ENCODE data around the gene COL13A1.

Gene COL13A1

GRCh38 chr10:69892406-69892805 lies 90.7 kb downstream of the COL13A1 start:
- no peak for DNase-seq

DNA sequence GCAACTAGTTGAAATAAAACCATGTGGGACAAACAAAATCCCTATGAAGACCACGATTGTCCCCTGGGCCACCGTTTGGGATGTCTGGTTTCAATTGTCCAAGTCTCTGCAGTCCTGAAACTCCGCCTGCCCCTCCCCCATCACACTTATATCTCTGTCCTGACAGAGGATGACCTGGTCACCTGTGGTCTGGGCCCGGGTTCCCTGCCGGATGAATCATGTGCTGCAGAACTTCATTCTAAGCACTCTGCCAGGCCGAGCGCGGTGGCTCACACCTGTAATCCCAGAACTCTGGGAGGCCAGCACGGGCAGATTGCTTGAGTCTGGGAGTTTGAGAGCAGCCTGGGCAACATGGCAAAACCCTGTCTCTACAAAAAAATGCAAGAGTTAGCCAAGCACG lies 91.1 kb downstream of the COL13A1 start:
- DNase-seq = no peak

DNA sequence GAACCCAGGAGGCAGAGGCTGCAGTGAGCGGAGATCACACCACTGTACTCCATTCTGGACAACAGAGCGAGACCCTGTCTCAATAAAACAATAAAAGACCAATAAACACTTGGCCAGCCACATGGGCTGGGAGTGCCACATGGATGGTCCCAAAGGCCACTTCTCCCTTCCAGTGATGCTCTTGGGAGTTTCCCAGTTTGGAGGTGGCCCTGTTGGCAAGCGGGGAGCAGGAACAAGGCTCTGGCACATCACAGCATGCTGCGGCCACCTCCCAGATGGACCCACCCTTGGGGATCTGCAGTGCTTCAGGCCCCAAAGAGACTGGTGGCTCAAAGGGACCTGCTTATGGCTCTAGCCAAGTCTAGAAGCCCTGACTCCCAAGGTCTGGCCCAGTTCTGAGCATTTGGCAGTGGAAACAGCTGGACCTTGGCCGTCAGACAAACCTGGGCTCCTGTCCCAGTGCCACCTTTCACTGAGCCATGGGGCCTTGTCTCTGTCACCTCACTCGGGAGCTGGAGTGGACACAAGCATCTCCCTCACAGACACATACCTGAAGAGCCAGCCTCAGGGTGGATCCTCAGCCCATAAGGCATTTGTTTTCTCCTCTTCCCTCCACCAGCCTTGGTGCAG lies 91.7 kb downstream of the COL13A1 start:
- DNase-seq = no peak

DNA sequence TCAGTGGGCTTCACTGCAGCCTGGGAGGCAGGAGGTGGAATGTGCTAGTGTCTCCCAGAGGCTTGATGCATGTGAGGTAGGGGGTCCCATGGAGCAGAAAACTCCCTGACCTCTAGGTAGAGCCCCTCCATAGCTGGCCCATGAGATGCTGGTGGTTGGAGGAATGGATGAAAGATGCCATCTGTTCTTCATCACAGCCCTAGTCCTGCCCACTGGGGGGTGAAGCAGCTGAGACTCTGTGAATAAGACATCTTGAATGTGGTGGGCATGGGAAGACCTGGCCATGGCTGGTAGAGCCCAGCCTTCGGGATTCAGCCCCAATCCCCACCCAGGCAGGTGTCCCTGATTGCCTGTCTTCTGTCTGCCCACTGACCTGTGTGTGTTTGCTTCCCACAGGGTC lies 92.5 kb downstream of the COL13A1 start:
- DNase-seq = no peak

DNA sequence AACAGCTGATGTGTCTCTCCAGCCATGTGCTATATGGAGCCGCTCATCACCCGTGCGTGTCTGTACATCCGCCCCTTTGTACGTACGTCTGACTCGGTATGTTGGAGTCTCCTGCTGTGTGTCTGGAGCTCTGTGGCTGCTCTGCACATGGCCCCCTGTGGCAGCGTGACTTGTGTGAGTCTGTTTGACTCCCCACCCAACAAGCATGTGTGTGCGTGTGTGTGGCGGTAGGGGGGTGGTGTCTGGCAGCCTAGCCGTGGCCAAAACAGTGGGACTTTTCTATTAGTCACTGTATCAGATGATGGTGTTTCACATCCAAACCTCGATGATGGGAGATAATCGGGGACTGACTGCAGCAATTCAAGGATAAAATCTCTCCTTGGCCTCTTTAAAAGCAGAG lies 94.1 kb downstream of the COL13A1 start:
- DNase-seq = no peak

GRCh38 chr10:69896606-69897231 lies 95.0 kb downstream of the COL13A1 start:
- DNase-seq = no peak

GRCh38 chr10:69897432-69897831 lies 95.7 kb downstream of the COL13A1 start:
- DNase-seq = no peak

GRCh38 chr10:69897999-69898398 lies 96.3 kb downstream of the COL13A1 start:
- no peak for DNase-seq

DNA sequence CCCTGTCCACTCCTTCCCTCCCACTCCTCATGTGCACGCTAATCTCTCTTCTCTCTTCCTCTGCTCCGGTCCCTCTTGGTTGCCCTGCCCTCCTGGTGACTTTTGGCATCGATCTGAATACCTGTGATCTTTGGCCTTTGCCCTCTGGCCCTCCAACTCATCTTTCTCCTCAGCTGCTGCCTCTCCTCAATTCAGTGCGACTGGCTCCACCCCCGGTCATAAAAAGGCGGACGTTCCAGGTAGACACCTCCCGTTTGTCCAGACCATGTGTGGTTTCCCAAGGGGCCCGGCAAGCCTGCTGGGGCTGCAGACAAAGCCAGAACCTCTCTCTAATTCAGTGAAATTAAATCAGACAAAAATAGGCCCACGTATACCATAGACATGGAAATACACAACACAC lies 96.8 kb downstream of the COL13A1 start:
- DNase-seq = no peak

DNA sequence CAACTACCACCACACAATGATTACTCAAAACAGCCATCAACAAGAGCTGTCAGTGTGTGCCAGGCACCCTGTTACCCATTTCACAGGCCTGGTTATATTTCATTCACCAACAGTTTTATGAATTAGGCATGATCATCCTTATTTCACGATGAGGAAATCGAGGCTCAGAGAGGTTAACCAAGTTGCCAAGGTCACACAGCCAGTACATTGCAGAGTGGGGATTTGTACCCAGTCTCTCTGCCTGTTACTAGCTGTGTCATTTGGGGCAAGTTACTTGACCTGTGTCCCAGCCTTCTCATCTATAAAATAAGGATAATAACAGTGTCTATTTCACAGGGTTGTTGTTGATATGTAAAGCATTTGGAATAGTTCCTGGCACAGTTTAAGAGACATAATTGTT lies 97.2 kb downstream of the COL13A1 start:
- no peak for DNase-seq

DNA sequence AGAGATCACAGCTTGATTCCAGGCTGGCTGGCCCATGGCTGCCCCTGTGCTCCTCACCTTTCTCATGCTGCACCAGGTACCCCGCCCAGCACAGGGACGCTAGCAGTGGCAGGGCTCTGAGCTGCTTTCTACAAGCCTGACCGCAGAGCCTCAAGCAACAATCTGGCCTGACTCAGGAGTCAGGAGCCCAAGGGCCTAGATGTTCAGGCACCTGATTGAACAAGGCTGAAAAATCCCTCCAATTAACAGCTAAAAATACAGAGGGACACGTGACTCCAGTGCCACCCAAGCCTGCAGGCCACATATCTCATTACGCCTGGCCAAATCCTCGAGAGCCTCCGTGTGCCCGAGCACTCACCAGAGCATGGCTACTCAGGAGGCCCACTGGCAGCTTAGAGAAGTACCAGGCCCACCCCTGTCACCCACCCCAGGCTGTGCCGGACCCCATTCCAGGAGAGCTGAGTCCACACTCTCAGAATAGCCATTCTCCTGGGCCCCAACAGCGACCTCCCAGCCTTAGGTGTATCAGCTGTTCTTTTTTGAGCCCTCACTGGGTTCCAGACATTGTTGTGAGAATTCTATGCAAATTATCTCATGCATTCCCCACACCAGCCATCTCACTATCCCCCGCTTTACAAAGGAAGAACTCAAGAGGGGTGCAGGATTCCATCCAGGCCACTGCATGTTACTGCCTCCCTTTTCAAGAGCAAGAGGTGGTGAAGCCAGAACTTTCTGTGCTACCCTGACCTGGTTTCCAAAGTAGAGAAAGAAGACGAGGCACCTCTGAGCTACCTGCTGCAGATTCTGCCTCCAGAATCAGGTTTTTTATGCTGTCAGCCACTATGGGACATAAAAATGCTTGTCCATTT lies 98.3 kb downstream of the COL13A1 start:
- no peak for DNase-seq

DNA sequence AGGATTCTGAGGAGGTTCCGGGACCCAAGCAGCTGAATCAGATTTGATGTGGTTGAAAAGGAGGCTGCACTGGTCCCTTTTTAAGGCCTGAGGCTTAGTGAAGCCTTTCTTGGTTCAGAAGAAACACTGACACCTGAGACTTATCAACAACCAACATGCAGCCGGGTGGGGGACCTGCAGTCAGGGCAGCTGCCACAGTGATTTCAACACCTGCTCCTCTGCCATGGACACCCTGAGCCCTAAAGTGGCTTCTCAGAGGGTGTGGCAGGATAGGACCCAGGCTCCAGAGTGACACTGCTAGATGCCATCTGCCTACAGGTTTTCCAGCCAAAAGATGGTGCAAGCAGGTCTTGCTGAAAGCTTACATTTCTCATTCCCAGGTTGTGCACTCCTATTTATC lies 99.3 kb downstream of the COL13A1 start:
- no peak for DNase-seq

DNA sequence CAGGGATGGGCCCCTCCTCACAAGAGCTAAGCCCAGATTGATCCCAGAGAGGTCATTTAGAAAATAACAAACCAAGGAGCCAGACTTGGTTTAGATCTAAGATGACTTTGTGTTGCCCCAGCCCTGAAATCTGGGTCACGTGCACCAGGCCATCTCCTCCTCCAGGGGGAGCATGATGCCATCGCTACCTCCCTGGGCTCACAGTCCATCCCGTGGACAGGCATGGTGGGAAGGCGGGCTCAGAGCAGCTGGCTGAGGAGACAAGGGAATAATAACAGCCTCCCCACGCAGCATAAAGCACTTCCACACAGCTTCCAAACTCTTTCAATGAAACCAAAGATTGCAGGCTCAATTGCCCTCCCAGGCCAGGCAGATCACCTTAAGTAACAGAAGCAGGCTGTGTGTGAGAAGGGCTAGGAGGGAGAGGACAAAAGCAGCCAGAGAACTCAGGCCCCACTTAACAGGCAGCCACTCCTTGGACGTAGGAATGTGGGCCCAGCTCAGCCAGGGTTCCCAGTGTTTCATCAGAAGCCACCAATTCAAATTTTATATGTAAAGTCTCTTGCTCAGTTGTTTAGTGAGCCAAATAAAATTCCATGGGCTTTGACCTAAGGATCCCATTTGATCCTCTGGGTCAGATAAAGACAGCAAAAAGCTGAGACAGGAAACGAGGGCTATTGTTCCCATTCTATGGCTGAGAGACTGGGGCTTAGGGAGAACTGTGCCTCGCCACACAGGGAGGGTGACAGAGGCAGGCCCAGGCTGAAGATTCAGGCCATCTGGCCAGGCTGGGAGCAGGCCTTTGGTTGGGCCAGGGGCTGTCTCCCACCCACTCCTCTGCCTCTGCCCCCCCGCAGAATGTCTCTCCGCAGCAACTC lies 100.2 kb downstream of the COL13A1 start:
- peak; percentile 46 for DNase-seq

- DNase-seq = no peak
These were observed 101.3 kb downstream of the COL13A1 start for GRCh38 chr10:69902835-69903535.

GRCh38 chr10:69904533-69904932 lies 102.8 kb downstream of the COL13A1 start:
- no peak for DNase-seq

DNA sequence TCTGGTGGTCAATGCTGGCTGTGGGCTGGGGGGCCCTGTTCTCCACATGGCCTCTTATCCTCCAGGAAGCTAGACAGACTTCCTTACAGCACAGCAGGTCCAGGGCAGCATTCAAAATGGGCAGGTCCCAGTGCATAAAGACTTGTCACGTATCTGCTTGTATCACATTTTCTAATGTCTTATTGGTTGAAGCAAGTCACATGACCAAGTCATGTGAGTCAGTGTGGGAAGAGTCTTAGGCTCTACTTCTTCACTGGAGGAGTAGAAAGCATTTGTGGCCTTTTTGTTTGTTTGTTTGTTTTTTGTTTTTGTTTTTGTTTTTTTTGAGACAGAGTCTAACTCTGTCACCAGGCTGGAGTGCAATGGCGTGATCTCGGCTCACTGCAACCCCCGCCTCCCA lies 104.7 kb downstream of the COL13A1 start:
- no peak for DNase-seq

DNA sequence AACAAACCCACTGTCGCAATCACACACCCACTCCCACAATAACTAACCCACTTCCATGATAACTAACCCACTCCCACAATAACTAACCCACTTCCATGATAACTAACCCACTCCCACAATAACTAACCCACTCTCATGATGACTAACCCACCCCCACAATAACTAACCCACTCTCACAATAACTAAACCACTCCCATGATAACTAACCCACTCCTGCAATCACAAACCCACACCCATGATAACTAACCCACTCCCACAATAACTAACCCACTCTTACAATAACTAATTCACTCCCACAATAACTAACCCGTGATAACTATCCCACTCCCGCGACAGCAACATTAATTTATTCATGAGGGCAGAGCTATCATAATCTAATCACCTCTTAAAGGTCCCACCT lies 105.8 kb downstream of the COL13A1 start:
- no peak for DNase-seq

GRCh38 chr10:69908124-69908523 lies 106.4 kb downstream of the COL13A1 start:
- no peak for DNase-seq

DNA sequence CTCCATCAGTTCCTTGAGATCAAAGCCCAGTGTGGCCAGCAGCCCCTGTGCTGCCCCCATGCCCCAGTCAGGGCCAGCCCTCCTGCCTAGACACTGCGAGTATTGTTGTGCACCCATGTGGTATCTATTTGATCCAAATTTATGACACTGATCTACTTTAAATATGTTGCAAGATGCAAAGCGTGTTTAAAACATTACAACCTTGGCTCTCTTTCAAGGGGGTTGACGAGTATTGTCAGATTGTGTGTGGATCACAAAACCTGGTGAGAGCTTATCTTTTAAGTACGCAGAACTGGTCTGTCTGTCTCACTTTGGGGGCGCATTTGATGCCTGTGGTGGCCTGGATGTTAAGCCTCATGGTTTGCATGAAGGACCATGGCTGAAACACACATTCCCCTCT lies 108.9 kb downstream of the COL13A1 start:
- no peak for DNase-seq

GRCh38 chr10:69911613-69912528 lies 110.2 kb downstream of the COL13A1 start:
- DNase-seq = no peak

DNA sequence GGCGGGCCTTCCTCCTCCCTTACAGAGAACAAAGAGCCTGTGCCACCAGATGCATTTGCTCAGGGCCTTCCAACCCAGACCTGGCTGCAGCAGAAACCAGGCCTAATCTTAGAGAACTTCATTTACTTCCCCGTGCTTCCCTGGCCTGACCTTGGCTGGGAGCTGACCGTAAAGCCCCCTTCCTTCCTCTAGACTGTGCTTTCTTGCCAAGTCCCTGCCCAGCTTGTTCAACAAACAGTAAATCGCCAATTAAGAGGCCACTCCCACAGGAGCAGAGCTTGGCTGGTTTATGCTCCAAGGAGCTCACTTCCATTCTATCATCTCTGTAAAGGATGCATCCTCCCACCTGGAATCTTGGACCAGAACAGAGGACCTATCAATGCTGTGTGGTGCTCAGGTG lies 110.9 kb downstream of the COL13A1 start:
- no peak for DNase-seq

Measured in stimulated activated CD4-positive, alpha-beta T cell treated with anti-CD3 and anti-CD28 coated beads, Interleukin-15, amount 100 ng/mL, for 24 hours (primary cell).